CD4-positive, alpha-beta T cell treated with Interleukin-17A for 1 hour (primary cell): Measurements from ENCODE around the gene ZNF558.

Experiments
- DNase-seq: peaks from one replicate; pipeline ENCODE4 v3.0.0-alpha.2; 2020

Gene ZNF558

DNA sequence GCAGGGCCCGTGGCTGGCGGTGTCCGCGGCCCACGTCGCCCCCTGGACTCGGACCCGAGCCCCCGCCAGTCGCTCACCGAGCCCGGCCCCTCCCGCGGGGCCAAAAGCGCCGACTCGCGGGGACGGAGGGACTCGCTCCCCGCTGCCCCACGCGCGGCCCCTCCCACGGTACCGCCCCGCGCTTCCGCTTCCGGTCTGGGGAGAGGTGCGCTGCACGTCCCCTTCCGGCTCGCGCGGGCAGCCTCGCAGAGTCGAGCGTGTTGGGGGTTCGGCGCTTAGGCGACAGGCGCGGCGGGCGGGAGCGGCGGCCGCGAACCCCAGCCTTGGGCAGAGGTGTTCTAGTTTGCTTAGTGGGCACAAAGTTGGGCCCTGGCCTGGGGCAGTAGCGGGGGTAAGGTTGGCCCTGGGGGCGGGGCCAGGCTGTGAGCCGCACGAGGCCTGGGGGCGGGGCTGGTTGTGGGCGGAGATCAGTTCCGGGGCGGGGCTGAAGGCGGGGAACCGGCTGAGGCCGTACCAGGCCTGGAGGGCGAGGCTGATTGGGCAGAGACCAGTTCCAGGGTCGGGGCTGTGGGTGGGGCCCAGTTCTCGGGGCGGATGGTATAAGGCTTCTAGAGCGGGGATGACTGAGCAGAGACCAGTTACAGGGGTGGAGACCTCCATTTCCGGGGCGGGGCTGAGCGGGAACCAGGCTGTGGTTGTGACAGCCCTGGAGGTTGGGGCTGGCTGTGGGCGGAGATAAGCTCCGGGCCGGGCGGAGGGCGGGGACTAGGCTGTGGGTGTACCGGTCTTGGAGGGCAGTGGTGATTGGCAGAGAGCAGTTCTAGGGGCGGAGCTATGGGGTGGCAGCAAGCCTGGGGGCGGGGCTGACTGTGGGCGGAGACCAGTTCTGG lies at the start of gene ZNF558, which contains the start of gene MBD3L1:
TSS of gene ZNF558 (minus strand) at position 173 of the 890 bp plus-strand sequence. CDS start 9,645 bp downstream, outside the sequence.
TSS of gene MBD3L1 (plus strand) at position 246 of the 890 bp plus-strand sequence. CDS start 10,302 bp downstream, outside the sequence.
- peak; percentile 100 for DNase-seq

DNA sequence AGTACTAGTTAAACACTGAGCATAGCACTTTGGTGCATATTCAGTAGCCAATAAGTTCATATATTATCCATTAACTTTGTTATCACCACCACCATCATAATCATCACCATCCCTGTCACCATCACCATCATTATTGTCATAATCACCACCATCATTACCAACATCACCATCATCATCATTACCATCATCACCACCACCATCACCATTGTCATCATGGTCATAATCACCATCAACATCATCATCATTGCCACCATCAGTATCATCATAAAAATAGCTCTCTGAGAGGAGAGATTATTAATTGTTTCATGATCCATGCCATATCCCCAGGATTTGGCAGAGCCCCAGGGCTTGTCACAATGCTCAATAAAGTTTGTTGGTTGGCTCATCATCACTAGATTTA lies 49.4 kb upstream of the ZNF558 start:
- DNase-seq, result no peak

DNA sequence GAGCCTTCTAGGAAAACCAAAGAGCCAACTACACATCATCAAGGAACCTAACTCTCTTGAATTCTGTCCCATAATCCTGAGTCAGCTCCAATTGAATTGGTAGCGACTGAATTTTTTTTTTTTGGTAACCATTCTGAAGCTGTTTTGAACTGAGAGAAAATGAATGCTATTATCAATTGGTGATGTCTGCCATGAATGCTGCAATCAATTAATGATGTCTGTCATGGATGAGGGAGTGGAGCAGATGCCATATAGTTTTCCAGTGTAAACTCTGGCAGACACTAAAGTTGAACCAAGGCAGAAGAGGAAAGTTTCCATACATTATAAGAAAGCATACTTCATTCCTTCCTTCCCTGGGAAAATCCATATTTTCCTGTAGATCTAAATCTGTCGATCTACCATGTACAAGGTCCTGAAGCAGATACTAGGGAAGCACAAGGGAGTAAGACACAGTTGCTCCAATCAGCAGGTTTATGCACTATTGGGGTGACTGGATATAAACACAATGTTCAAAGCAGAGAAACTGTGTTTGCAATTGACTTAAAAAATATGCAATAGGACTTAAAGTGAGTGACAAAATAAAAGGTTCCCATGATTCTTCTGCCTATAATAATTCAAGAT lies 48.9 kb upstream of the ZNF558 start:
- DNase-seq, result no peak

DNA sequence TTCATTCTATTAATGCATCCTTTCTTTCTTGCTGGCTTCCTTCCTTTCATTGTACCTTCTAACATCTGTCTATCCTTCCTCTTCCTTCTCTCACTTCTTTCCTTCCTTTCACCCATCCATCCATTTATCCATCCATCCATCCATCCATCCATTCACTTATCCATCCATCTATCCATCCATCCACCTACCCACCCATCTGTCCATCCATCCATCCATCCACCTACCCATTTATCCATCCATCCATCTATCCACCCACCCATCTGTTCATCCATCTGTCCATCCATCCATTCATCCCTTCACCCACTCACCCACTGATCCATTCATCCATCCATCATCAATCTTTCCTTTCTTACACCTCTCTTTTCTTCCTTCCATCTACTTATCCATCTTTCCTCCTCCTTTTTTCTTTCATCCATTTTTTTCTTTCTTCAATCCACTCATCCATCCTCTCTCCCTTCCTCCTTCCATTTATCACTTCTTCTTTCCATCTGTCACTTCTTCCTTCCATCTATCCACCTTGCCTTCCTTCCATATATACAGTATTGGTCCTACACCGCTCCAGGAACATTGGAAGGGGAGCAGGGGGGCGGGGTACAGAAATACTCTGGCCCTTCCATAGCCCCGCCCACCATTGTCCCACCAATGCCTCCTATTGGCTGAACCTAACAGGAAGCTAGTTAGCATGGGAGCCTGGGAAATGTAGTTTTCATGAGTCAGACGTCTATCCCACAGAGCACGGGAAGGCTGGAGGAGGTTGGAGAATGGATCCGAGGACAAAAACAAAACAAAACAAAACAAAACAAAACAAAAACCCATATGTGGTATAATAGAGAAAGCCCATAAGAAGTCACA lies 46.0 kb upstream of the ZNF558 start:
- no peak for DNase-seq

DNA sequence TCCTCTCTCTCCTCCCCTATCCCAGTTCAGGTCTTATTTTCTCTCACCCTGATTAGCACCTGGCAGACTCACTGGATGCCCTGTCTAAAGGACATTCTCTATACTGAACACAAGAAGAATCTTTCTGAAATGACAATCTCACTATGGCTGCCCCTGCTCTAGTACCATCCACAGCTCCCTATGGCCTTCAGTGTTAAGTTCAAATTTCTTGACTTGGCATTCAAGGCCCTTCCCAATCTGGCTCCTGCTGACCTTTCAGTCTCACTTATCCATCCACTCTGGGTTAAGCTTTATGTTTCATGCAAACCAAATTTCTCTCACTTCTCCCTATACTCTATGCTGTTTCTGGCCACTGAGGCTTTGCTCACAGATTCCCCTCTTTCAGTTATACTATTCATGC lies 34.2 kb upstream of the ZNF558 start:
- DNase-seq, result no peak

DNA sequence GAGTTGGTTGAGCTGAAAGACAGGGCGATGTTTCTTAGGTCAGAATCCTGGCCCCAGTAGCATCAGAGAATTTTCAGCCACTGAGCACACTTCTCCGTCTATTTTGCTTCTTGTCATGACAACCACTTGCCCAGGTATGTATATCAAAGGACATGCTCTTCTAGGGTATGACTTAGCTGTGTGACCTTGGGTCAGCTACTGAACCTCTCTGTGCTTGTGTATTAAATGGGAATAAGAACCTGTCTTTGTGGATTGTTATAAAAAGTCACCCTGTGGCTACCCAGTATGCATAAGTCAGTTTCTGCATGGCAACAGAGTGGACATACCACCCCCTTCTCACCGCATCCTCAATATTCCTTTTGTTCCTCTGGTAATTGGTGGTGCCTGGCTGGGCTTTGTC lies 26.2 kb upstream of the ZNF558 start:
- no peak for DNase-seq

DNA sequence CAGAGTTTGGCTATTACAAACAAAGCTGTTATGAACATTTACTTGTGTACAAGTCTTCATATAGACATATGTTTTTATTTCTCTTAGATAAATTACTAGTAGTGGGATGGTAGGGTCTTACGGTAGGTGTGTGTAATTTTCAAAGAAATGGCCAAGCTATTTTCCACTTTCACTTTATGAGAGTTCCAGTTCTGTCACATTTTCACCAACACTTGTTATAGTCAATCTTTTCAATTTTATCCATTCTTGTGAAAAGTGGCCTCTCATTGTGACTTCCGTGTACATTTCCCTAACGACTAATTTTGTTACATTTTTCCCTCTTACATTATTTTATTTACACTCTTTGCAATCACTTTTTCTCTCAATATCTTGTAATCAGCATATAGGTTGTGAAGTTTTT lies 18.4 kb upstream of the ZNF558 start:
- DNase-seq, result no peak

DNA sequence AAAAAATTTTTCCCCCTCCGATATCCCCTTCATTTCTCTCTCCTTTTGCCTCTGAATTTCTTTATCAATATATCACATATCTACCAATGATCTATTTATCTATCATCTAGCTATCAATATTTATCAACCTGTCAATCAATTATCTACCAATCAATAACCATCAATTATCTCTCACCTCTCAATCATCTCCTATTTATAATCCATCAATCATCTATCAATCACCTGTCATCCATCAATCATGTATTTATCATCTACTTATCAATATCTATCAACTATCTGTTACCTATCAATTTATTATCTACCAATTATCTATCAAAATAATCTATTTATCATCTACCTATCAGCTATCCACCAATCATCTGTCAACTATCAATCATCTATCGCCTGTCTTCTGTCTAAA lies 17.1 kb upstream of the ZNF558 start:
- no peak for DNase-seq

DNA sequence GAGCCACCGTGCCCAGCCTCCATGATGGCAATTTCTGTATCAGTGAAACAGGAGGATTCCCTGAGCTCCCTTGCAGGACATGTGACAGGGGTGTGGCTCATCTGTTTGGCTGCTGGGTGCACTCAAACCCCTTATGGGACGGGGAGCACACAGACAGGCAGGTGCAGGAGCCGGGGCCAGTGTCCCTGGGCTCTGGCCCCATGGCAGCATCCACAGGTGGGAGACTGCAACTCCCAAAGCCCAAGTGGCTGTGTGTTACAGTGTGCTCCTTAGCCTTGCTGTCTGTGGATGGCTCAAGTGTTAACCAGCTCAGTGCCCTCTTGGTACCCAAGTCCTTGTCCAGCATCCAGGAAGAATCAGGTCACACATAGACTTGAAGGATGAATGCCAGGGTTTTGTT lies 14.7 kb upstream of the ZNF558 start:
- DNase-seq, result no peak

DNA sequence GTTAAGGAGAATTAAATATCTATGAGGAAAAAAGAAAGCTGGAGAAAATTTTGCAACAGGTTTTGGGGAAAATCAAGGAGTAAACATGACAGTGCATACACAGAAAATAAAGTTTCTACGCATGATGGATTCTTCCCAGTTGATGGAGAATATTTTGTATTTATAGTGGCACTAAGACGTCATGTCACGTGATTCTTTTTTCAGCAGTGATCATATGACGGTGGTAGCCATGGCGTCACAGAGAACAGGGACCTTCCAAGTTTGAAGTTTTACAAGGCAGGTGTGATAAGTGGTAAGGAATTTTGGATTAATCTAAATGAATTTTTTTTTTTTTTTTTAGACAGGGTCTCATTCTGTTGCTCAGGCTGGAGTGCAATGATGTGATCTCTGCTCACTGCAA lies 8.6 kb upstream of the ZNF558 start:
- no peak for DNase-seq

DNA sequence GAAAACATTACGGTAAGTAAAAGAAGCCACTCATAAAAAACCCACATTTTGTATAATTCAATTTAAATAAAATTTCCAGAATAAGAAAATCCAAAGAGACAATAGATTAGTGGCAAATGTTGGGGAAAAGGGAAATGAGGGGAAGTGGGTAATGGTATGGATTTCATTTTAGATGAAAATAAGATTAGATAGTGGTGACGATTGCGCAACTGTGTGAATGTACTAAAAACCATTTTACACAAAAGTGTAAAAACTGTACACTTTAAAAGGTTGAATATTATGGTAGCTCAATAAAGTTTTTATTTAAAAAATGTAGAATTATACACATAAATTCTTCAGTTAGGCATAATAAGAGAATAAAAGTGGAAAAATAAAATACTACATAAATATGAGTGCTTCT lies 3.8 kb upstream of the ZNF558 start:
- no peak for DNase-seq

DNA sequence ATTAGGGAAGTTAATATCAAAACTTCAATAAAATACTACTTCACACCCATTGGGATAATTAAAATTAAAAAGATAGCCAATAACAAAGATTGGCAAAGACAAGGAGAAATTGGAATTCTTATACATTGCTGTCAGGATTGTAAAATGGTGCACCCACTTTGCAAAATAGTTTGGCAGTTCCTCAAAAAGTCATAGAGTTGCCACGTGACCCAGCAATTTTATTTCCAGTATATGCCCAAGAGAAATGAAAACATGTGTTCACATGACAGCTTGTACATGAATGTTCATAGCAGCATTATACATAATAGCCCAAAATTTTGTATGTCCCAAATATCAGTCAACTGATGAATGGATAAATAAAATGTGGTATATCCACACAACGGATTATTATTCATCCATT lies 3.3 kb upstream of the ZNF558 start:
- DNase-seq, result no peak

DNA sequence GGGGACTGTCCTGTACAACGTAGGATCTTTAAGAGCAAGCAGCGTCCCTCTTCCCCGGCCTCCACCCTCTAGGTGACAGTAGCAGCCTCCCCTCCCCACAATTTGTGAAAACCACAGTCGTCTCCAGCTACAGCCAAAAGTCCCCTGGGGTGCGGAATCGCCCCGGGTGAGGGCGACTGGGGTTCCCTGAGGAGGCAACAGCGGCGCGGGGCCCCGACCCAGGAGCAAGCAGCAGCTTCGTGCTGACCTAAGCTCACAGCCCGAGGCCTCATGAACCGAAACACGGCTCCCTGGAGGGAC lies 322 bp downstream of the ZNF558 start:
- no peak for DNase-seq

DNA sequence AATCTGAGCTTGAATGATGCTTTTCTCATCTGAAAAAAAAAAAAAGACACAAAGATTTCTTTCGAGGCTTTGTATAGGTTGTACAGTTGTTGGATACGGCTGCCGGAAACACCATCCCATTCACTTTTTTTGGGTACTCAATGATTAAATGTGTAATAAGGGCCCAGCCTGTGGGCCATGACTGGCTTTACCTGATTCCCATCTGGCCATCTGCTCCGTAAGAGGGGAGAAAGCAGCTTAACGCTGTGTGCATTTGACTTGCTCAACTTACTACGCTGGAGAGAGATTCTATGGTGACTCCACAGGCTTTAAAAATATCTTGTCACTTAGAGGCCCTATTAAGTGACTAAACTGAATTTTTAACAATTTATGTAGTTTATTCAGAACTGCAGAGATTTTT lies 731 bp downstream of the ZNF558 start:
- no peak for DNase-seq

DNA sequence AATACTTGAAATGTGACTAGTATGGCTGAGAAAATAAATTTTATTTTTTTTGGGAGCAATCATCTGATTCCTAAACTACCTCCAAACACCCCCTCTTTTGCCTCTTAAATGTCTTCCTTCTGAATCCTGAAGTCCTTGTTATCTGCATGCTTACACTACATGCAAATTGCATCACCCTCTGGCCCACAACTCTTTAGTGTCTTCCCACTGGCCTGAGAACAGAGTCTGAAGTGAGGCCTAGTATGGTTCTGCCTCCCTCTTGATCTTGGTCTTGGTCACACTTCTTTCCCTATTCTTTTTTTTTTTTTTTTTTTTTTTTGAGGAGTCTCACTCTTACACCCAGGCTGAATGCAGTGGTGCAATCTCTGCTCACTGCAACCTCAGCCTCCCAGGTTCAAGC lies 4.8 kb downstream of the ZNF558 start:
- no peak for DNase-seq

DNA sequence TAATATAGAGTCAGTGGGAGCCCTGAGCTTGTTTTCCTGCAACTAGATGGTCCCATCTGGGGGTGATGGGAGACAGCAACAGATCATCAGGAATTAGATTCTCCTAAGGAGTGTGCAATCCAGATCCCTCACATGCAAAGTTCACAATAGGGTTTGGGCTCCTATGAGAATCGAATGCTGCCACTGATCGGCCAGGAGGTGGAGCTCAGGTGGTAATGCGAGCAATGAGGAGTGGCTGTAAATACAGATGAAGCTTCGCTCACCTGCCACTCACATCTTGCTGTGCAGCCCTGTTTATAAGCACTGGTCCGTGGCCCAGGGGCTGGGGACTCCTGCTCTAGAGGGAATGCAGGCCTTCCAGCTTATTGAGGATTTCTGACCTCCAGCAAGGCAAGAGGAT lies 5.7 kb downstream of the ZNF558 start:
- DNase-seq, result no peak

DNA sequence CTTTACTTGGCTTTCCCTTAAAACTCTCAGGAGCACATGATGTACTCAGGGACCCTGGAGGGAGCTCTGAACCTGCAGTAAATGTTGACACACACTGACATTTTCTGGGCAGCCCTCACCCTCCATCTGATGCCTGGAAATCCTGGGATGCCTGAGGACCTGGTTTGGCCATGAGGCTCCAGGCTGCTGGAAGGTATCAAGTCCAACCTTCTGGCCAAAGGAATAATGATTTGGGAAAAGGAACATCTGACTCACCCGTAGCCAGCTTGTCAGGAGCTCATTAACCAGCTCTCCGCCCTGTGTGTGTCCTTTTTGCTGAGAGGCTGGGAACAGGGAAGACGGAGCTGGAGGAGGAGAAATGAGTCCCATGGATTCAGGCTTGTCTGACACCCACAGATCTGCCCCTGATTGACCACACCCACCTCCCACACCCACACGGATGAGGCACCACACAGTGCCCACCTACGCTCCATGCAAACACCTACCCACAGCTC lies 10.3 kb downstream of the ZNF558 start:
- no peak for DNase-seq

DNA sequence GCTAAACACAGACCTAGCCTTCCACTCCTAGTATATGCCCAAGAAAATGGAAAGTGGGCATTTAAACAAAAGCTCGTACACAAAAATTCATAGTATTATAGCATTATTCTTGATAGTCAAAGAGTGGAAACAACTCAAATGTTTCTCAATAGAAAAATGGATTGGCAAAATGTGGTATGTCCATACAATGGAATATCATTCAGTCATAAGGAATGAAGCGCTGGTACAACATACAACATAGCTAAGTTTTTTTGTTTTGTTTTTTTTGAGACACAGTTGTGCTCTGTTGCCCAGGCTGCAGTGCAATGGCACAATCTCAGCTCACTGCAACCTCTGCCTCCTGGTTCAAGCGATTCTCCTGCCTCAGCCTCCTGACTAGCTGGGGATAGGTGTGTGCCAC lies 11.9 kb downstream of the ZNF558 start:
- no peak for DNase-seq

DNA sequence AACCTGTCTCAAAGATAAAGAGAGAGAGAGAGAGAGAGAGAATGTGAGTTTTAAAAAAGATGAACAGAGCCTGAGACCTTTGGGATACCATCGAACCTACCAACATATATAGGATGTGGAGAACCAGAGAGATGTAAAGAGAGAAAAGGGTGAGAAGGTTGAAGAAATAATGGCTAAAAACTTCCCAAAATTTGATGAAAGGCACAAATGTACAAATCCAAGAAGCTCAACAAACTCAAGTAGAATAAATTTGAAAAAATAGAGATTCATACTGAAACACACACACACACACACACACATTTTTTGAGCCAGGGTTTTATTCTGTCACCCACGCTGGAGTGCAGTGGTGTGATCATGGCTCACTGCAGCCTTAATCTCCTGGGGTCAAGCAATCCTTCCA lies 16.3 kb downstream of the ZNF558 start:
- DNase-seq, result no peak

DNA sequence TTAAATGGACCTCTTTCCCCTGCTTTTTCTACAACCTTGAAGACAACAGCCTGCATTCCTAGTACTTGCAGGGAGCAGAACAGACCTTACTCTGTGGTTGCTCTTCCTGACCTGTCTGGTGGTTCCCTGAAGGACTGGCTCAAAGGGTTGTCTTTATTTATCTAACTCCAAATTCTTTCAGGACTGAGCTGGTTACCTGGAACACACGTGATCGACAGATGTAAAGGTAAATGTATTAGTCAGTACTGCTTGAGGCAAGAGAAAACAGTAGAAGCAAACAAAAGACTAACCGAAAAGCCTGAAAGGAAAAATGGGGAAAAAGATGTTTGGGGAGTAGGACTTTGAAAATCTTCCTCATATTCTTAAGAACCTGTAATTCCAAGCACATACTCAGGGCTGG lies 17.9 kb downstream of the ZNF558 start:
- DNase-seq, result no peak

DNA sequence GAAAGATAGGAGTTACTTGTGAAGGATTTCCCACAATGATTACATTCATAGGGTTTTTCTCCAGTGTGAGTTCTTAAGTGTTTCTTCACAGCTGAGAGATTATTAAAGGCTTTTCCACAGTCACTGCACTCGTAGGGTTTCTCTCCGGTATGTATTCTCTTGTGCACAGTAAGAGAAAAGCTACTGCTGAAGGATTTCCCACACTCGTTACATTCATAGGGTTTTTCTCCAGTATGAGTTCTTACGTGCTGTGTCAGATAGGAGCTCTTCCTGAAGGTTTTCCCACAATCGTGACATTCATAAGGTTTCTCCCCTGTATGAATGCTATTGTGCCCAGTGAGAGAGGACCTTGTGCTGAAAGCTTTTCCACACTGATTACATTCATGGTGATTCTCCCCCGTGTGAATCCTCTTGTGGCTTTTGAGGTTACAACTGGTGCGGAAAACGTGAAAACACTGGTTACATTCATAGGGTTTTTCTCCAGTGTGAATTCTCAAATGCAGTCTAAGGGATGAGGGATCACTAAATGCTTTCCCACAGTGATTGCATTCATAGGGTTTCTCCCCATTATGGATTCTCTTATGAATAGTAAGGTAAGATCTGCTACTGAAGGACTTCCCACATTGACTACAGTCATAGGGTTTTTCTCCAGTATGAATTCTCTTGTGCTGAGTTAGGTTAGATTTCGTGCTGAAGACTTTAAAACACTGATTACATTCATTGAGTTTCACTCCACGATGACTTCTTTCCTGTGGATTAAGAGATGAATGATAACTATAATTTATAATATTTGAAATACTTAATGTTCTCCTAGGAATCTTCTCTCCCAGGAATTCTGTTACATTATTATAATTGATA lies 20.6 kb downstream of the ZNF558 start:
- no peak for DNase-seq

DNA sequence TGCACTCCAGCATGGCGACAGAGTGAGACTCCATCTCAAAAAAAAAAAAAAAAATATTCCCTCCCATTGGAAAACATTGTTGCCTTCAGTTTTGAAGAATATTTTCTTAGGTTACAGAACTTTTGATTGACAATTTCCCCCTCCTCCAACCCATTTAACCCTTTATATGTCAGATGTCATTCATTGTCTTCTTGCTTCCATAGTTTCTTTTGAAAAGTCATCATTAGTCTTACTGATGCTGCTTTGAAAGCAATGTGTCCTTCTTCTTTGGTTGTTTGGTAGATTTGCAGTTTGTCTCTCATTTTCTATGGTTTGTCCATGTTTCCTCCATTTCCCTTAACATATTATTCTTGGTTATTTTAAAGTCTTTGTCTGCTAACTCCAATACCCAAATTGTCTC lies 25.4 kb downstream of the ZNF558 start:
- DNase-seq, result no peak

DNA sequence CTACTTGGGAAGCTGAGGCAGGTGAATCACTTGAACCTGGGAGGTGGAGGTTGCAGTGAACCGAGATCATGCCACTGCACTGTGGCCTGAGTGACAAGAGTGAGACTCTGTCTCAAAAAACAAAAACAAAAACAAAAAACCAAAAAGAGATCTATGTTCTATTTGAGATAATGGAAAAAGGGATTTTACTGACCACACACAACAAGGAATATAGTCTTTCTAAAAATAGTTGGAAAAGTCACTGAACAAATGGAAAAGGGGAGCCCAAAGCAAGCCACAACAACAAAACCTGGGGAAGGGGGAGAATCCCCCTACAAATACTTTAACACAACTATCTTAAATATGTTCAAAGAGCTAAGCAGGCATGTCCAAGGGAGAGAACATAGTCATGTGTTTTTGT lies 37.3 kb downstream of the ZNF558 start:
- no peak for DNase-seq
